Measurements from ENCODE around the gene BEX3.
"Not testable (repeated sequence)": the region's sequence is repeated elsewhere in the genome, so short reads cannot be mapped to it uniquely, and the experiment has no call there.

BEX3 gene

GRCh38 chrX:103363046-103363445 is 13.3 kb upstream of the BEX3 start:
- H3K4me1 Mint-ChIP-seq, result no peaks in the 10 kb centered on the region
- H3K9me3 Mint-ChIP-seq, result no peaks in the 10 kb centered on the region
- H3K4me3 Mint-ChIP-seq, result no peak overlapping the region
- H3K27ac Mint-ChIP-seq, result no peak overlapping the region
- no peaks in the 10 kb centered on the region for H3K36me3 Mint-ChIP-seq
- H3K27me3 Mint-ChIP-seq, result no peaks in the 10 kb centered on the region

GRCh38 chrX:103367502-103367901 is 8.8 kb upstream of the BEX3 start:
- no peaks in the 10 kb centered on the region for H3K9me3 Mint-ChIP-seq
- no peak overlapping the region for H3K27ac Mint-ChIP-seq
- H3K4me3 Mint-ChIP-seq, result no peak overlapping the region
- H3K4me1 Mint-ChIP-seq, result no peaks in the 10 kb centered on the region
- H3K36me3 Mint-ChIP-seq, result no peaks in the 10 kb centered on the region
- no peaks in the 10 kb centered on the region for H3K27me3 Mint-ChIP-seq

GRCh38 chrX:103369479-103369878 is 6.9 kb upstream of the BEX3 start:
- Mint-ChIP-seq H3K36me3 (no peaks in the 10 kb centered on the region), H3K27me3 (no peaks in the 10 kb centered on the region), H3K9me3 (no peaks in the 10 kb centered on the region), H3K4me1 (no peaks in the 10 kb centered on the region), H3K4me3 (no peak overlapping the region), H3K27ac (no peak overlapping the region)

GRCh38 chrX:103372886-103373285 is 3.5 kb upstream of the BEX3 start:
- H3K27ac Mint-ChIP-seq, result no peak overlapping the region

GRCh38 chrX:103373581-103373980 is 2.8 kb upstream of the BEX3 start:
- H3K27me3 Mint-ChIP-seq, result no peaks in the 10 kb centered on the region
- H3K27ac Mint-ChIP-seq, result no peak overlapping the region
- no peaks in the 10 kb centered on the region for H3K36me3 Mint-ChIP-seq
- H3K4me1 Mint-ChIP-seq, result peaks cover 8% of the 10 kb centered on the region
- no peak overlapping the region for H3K4me3 Mint-ChIP-seq
- H3K9me3 Mint-ChIP-seq, result no peaks in the 10 kb centered on the region

More at GRCh38 chrX:103372886-103373285, 3.5 kb upstream of the BEX3 start:
- Mint-ChIP-seq H3K4me3 (no peak overlapping the region), H3K9me3 (no peaks in the 10 kb centered on the region), H3K36me3 (no peaks in the 10 kb centered on the region), H3K27me3 (no peaks in the 10 kb centered on the region), H3K4me1 (peaks cover 7% of the 10 kb centered on the region)

- no peaks in the 10 kb centered on the region for H3K27me3 Mint-ChIP-seq
- peaks cover 8% of the 10 kb centered on the region for H3K4me1 Mint-ChIP-seq
- no peaks in the 10 kb centered on the region for H3K36me3 Mint-ChIP-seq
Measured at GRCh38 chrX:103376979-103377324, 614 bp downstream of the BEX3 start.

GRCh38 chrX:103378990-103379389 is 2.7 kb downstream of the BEX3 start:
- H3K27ac Mint-ChIP-seq, result no peak overlapping the region
- no peaks in the 10 kb centered on the region for H3K36me3 Mint-ChIP-seq
- peak overlapping the region; percentile 1 for H3K4me3 Mint-ChIP-seq
- no peaks in the 10 kb centered on the region for H3K27me3 Mint-ChIP-seq
- H3K9me3 Mint-ChIP-seq, result no peaks in the 10 kb centered on the region
- H3K4me1 Mint-ChIP-seq, result peaks cover 8% of the 10 kb centered on the region

More at GRCh38 chrX:103376979-103377324, 614 bp downstream of the BEX3 start:
- Mint-ChIP-seq H3K9me3 (no peaks in the 10 kb centered on the region), H3K4me3 (peak overlapping the region; percentile 85), H3K27ac (no peak overlapping the region)

- no peak overlapping the region for H3K27ac Mint-ChIP-seq
- peaks cover under 1% of the 10 kb centered on the region for H3K4me1 Mint-ChIP-seq
- H3K36me3 Mint-ChIP-seq, result no peaks in the 10 kb centered on the region
- no peaks in the 10 kb centered on the region for H3K9me3 Mint-ChIP-seq
- no peaks in the 10 kb centered on the region for H3K27me3 Mint-ChIP-seq
- H3K4me3 Mint-ChIP-seq, result no peak overlapping the region
Measured at GRCh38 chrX:103382877-103383276, 6.5 kb downstream of the BEX3 start.

- no peaks in the 10 kb centered on the region for H3K27me3 Mint-ChIP-seq
- H3K9me3 Mint-ChIP-seq, result no peaks in the 10 kb centered on the region
- H3K4me3 Mint-ChIP-seq, result no peak overlapping the region
- H3K4me1 Mint-ChIP-seq, result no peaks in the 10 kb centered on the region
- no peaks in the 10 kb centered on the region for H3K36me3 Mint-ChIP-seq
- no peak overlapping the region for H3K27ac Mint-ChIP-seq
Measured at GRCh38 chrX:103384672-103385071, 8.3 kb downstream of the BEX3 start.

- H3K4me3 Mint-ChIP-seq, H3K4me1 Mint-ChIP-seq, H3K27ac Mint-ChIP-seq, H3K36me3 Mint-ChIP-seq, H3K27me3 Mint-ChIP-seq, H3K9me3 Mint-ChIP-seq: not testable (repeated sequence)
Measured at GRCh38 chrX:103385283-103385830, 9.0 kb downstream of the BEX3 start.

GRCh38 chrX:103386332-103386731 is 10.0 kb downstream of the BEX3 start:
- Mint-ChIP-seq H3K4me1 (peaks cover 5% of the 10 kb centered on the region), H3K27me3 (no peaks in the 10 kb centered on the region), H3K27ac (no peak overlapping the region), H3K4me3 (no peak overlapping the region), H3K36me3 (no peaks in the 10 kb centered on the region), H3K9me3 (no peaks in the 10 kb centered on the region)

- H3K4me3 Mint-ChIP-seq, result no peak overlapping the region
- no peaks in the 10 kb centered on the region for H3K36me3 Mint-ChIP-seq
- no peaks in the 10 kb centered on the region for H3K9me3 Mint-ChIP-seq
- no peaks in the 10 kb centered on the region for H3K27me3 Mint-ChIP-seq
- no peak overlapping the region for H3K27ac Mint-ChIP-seq
- H3K4me1 Mint-ChIP-seq, result peaks cover 5% of the 10 kb centered on the region
Measured at GRCh38 chrX:103393487-103393886, 17.1 kb downstream of the BEX3 start.

GRCh38 chrX:103396186-103396585 is 19.8 kb downstream of the BEX3 start:
- Mint-ChIP-seq H3K27ac (no peak overlapping the region), H3K27me3 (no peaks in the 10 kb centered on the region), H3K4me1 (no peaks in the 10 kb centered on the region), H3K9me3 (no peaks in the 10 kb centered on the region), H3K36me3 (no peaks in the 10 kb centered on the region), H3K4me3 (no peak overlapping the region)

- Mint-ChIP-seq H3K27ac (no peak overlapping the region), H3K27me3 (no peaks in the 10 kb centered on the region), H3K4me3 (no peak overlapping the region), H3K9me3 (no peaks in the 10 kb centered on the region), H3K4me1 (no peaks in the 10 kb centered on the region), H3K36me3 (no peaks in the 10 kb centered on the region)
Measured at GRCh38 chrX:103396660-103397059, 20.3 kb downstream of the BEX3 start.

- Mint-ChIP-seq H3K4me3 (no peak overlapping the region), H3K36me3 (no peaks in the 10 kb centered on the region), H3K9me3 (no peaks in the 10 kb centered on the region), H3K4me1 (no peaks in the 10 kb centered on the region), H3K27ac (no peak overlapping the region), H3K27me3 (no peaks in the 10 kb centered on the region)
Measured at GRCh38 chrX:103397707-103398106, 21.4 kb downstream of the BEX3 start.

- H3K4me3 Mint-ChIP-seq, result no peak overlapping the region
Measured at GRCh38 chrX:103398421-103398864, 22.1 kb downstream of the BEX3 start.

GRCh38 chrX:103399744-103400143 is 23.4 kb downstream of the BEX3 start:
- Mint-ChIP-seq H3K4me1 (peaks cover 7% of the 10 kb centered on the region), H3K27me3 (no peaks in the 10 kb centered on the region), H3K4me3 (no peak overlapping the region), H3K36me3 (no peaks in the 10 kb centered on the region), H3K27ac (no peak overlapping the region), H3K9me3 (no peaks in the 10 kb centered on the region)

More at GRCh38 chrX:103398421-103398864, 22.1 kb downstream of the BEX3 start:
- Mint-ChIP-seq H3K27me3 (no peaks in the 10 kb centered on the region), H3K27ac (no peak overlapping the region), H3K36me3 (no peaks in the 10 kb centered on the region), H3K4me1 (no peaks in the 10 kb centered on the region), H3K9me3 (no peaks in the 10 kb centered on the region)

All from activated naive CD4-positive, alpha-beta T cell treated with anti-CD3 and anti-CD28 coated beads, Interleukin-2, amount 50 U/mL, for 24 hours (primary cell).